ENCODE data around the gene SHROOM3.

SHROOM3 gene

GRCh38 chr4:76751612-76752343 lies 316.7 kb downstream of the SHROOM3 start:
- no peak for DNase-seq (ENCODE audit: low read depth)

GRCh38 chr4:76752861-76753501 lies 318.0 kb downstream of the SHROOM3 start:
- DNase-seq (ENCODE audit: low read depth), result peak; percentile 85

DNA sequence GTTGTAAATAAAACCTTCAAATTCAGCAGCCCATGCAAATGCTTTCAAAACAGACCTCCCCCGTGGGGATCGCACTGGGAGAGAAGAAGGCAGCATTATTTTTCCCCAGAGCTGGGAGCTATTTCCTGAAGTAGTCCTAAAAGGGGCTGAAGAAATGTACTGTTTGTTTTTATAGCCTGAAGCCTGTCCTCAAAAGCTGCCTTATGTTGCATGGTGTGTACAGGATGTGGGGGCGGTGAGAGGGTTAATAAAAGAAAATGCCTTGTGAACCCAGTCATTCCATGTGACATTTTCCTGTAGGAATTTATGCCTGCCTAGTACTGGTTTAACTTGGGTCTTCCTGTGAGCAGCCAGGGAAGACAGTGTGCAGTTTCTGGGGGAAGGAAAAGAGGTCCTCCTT lies 318.8 kb downstream of the SHROOM3 start:
- DNase-seq (ENCODE audit: low read depth), result peak; percentile 78

DNA sequence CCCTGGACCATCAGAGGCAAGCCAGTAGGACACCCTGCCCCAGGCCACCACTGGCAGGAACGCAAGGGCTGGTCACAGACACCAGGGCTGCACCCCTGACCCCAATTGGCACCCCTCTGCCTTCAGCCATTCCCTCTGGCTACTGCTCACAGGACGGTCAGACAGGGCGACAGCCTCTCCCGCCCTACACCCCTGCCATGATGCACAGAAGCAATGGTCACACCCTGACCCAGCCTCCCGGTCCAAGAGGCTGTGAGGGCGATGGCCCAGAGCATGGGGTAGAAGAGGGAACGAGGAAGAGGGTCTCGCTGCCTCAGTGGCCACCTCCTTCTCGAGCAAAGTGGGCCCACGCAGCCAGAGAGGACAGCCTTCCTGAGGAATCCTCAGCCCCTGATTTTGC lies 319.4 kb downstream of the SHROOM3 start:
- DNase-seq (ENCODE audit: low read depth), result no peak

GRCh38 chr4:76755756-76756155 lies 320.7 kb downstream of the SHROOM3 start:
- no peak for DNase-seq (ENCODE audit: low read depth)

DNA sequence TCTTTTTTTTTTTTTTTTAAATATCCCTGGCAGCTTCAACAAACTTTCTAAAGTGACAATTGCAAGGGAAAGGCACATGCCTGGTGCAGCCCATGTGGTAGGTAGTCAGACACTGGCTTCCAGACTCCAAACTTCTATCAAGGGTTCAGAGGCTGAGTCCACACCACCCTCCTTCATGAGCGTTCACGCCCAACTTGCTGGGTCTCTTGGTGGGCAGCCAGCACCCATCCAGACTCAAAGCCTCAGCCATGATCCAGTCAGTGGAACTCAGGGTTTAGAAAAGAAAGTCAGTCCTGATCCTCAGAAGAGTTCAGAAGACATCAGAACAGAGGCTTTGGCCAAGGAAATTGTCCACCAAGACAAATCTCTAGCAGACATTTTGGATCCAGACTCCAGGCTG lies 321.4 kb downstream of the SHROOM3 start:
- DNase-seq (ENCODE audit: low read depth), result no peak

DNA sequence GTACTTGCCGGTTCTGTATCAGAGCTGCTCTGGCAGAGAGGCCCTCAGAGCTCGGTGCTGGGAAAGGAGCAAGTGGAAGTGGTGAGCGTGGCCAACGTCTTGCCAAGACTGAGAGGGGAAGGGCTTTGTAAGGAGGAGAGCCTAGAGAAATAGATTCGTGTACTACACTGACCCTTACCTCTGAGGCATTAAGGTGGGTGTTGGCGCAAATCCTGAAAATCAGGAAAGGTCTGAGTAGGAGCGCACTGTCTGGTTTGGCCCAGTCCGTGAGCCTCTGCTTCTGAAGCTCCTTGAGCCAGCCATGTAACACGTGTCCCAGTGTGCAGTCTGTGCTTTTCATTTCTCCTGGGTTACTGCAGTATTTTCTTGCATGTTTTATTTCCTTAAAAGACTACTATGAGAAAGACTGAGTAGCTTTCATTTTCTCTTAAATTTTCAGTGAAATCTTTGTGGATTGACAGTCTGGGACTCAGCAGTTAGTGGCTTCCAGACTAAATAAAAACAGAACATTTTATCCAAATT lies 322.4 kb downstream of the SHROOM3 start:
- no peak for DNase-seq (ENCODE audit: low read depth)

DNA sequence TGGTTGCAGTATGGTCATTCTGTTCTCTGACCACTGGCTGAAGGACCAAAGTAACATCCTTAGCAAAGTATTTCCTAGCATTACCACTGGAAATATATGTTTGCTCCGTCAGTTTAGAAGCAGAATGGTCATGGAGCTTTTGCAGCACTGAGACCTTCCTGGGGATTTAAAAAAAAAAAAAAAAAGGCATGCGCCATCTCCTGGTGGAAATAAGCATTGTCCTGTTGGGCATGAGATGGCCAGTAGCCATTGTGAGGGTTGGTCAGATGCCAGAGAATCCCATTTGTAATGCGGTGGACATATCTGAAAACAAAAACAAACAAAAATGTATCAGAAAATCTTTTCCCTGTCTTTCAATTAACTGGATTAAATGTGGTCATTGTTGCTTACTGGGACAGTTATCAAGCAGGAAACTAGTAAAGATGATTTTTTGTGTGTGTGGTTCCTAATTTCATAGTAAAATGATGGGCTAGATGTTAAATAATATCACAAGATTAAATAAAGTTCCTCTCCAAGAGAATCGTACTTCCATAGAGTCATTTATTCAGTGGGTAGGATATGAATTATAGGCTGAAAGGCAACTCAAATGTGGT lies 323.4 kb downstream of the SHROOM3 start:
- DNase-seq (ENCODE audit: low read depth), result no peak

GRCh38 chr4:76758996-76759395 lies 324.0 kb downstream of the SHROOM3 start:
- no peak for DNase-seq (ENCODE audit: low read depth)

DNA sequence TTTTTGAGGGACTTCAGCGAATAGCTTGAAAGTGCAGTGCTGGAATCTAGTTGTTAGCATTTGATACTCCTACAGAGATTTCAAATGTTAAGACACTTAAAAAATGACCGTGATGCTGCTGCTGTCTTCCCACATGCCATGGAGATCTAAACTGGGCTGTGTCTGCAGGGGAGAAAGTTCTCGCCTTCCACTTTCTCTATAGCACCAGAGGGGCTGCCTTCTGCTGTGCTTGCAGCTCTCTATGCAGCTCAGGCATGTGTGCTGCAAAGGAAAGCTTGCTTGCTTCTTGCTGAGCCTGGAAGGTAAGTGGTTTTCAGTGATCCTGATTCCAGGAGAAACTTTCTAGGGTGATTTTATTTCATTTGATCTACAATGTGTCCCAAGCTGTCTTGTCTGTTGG lies 325.2 kb downstream of the SHROOM3 start:
- no peak for DNase-seq (ENCODE audit: low read depth)

DNA sequence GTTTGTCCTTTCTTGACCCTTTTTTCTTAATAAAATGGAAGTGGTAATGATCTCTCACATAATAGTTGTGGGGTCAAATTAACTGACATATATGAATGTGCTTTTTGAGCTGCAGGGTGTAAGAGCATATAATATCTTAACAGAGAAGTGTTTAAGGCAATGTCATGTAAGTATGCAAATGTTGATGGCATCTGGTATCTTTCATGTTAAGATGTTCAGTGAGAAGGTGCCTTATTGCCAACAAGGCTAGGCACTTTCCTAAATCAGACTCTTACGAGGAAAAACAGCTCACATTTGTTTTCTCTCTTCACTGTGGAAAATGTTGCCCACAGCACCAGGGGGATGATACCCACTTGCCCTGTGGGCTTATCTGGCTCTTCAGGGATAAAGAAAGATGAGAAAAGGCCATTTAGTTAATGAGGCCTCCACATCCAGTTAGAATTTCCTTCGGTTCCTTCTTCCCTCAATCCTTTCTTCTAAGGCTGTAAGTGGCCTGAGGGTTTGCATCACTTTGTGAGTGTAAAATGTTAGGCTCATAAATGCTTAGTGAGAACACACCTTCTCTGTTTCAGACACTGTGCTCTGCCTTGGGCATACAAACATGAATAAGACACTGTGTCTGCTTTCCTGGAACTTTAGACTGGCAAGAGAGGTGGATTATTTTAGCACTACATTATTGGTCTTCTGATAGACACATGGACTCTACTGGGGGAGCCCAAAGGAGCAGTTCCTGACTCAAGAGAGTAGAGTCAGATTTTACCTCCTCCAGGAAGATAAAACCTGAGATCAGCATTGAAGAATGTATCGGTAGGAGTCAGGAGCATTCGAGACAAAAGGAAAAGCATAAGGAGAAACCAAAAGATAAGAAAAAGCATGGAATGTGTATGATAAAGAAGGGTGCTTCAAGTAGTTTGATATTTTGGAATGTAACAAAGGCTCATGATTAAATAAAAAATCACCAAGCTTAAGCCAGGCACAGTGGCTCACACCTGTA lies 327.4 kb downstream of the SHROOM3 start:
- no peak for DNase-seq (ENCODE audit: low read depth)

- no peak for DNase-seq (ENCODE audit: low read depth)
These were observed 329.2 kb downstream of the SHROOM3 start for GRCh38 chr4:76764251-76764650.

- DNase-seq (ENCODE audit: low read depth), result no peak
These were observed 330.6 kb downstream of the SHROOM3 start for GRCh38 chr4:76765473-76766183.

DNA sequence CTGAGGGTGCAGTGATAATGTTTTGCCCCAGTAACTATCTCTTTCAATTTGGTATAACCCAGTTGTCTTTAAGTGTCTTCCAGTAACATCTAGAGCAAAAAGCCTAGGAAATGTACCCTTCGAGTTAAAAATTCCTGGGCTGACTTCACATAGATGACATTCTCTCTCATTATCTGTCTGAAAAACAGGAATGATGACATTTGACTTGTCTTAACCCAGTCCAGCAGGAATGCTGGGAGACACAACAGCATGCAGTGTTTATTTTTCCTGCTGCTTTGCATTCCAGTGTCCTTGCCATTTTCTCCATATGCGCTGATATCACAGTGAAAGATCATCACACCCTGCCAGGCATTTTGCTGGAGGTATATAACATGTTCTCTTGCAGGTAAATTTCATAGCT lies 333.0 kb downstream of the SHROOM3 start:
- no peak for DNase-seq (ENCODE audit: low read depth)

GRCh38 chr4:76772498-76773106 lies 337.6 kb downstream of the SHROOM3 start:
- DNase-seq (ENCODE audit: low read depth), result no peak

DNA sequence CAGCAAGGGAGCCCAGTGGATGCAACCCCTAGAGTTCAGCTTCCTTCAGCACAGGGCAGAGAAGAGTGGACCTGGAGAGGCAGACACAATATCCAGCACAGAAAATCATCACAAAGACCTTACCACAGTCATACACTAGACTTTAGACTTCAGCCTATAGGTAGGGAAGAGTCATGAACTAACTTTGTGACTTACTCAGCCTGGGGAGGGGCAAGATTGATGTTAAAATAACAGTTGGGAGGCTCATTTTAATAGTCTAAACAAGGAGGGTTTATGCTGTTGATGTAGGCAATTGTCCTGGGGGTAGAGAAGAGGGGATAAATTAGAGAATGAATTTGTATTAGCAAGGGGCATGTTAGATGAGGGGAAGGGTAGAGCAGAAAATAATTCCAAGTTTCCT lies 338.7 kb downstream of the SHROOM3 start:
- no peak for DNase-seq (ENCODE audit: low read depth)

- no peak for DNase-seq (ENCODE audit: low read depth)
These were observed 344.9 kb downstream of the SHROOM3 start for GRCh38 chr4:76779740-76780459.

DNA sequence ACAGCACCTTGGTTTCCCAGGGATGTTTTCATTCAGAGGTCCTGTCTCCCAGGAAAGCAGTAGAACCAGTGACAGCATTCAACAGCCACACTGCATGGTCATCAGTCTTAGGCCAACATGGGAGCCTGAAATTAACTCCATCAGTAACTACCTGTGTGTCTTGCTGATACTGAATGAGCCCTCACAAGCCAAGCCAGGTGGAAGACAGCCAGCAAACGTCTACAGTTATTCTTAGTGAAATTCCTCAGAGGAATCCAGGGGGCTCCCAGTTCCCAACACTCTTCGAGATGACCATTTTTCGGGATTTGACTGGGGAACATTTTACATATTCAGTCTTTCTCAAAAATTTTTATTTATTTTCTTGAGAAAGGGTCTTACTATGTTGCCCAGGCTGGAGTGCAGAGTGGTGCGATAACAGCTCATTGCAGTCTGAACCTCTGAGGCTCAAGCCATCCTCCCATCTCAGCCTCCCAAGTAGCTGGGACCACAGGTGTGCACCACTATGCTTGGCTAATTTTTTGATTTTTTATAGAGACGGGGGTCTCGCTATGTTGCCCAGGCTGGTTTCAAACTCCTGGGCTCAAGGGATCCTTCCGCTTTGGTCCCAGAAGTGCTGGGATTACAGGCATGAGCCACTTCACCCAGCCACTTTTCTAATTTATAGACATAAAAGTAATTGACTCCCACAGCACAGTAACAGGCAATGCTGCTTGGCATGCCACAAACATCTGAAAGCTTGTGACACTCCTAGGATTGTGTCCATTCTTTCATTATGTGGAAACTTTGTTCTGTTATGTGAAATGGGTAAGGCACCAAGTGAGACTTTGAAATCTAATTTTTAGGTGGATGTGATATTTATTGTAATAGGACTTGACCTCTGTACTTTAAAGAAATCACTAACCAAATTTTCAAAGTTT lies 346.0 kb downstream of the SHROOM3 start:
- DNase-seq (ENCODE audit: low read depth), result no peak
